Type B pancreatic cell (in vitro differentiated cells): Measurements from ENCODE around the gene KLF15. TPM values are rescaled to one million over a fixed set of nuclear protein-coding genes. Genes with fewer than 3 reads are reported as not detected.

ENCODE experiments used
- DNase-seq: peaks from one replicate; pipeline ENCODE4 v3.0.0; 2021; ENCODE audit warnings: mixed read lengths; ENCODE audit not compliant: unreplicated experiment; ENCODE audit errors: extremely low spot score
- H3K27ac Mint-ChIP-seq: 2 replicates; pipeline ENCODE4 v1.8.0; 2021; ENCODE audit warnings: mild to moderate bottlenecking, mixed read lengths
- H3K27me3 Mint-ChIP-seq: 2 replicates; pipeline ENCODE4 v1.8.0; 2021; ENCODE audit warnings: mixed read lengths
- H3K36me3 Mint-ChIP-seq: 2 replicates; pipeline ENCODE4 v1.8.0; 2021; ENCODE audit warnings: mixed read lengths
- H3K4me1 Mint-ChIP-seq: one replicate; pipeline ENCODE4 v1.8.0; 2021; ENCODE audit warnings: mixed read lengths; ENCODE audit not compliant: unreplicated experiment
- H3K4me3 Mint-ChIP-seq: 2 replicates; pipeline ENCODE4 v1.8.0; 2021; ENCODE audit warnings: mild to moderate bottlenecking, mixed read lengths
- H3K9me3 Mint-ChIP-seq: 2 replicates; pipeline ENCODE4 v1.8.0; 2021; ENCODE audit warnings: mixed read lengths
- CTCF ChIP-seq: fragments of 200-600 bp; sonication (generic); conservative IDR thresholded peaks from 2 replicates; pipeline ENCODE4 v1.5.0; 2021; ENCODE audit warnings: antibody characterized with exemption, mild to moderate bottlenecking
- total RNA-seq: library from RNA; stranded (reverse); gene quantifications from 2 replicates; pipeline ENCODE4 v1.2.1, GENCODE V29; 2021; ENCODE audit warnings: low replicate concordance

Gene KLF15
- total RNA-seq, 1 donor from 2014 or later, result 7.9 TPM

- TF ChIP-seq CTCF, result no peak
- Mint-ChIP-seq H3K27me3 (peaks cover 53% of the 10 kb centered on the region), H3K9me3 (no peaks in the 10 kb centered on the region), H3K4me1 (peaks cover 6% of the 10 kb centered on the region), H3K36me3 (no peaks in the 10 kb centered on the region), H3K4me3 (no peak overlapping the region), H3K27ac (no peak overlapping the region)
- no peak for DNase-seq
Observed at GRCh38 chr3:126358816-126359181, 1.6 kb upstream of the KLF15 start.

GRCh38 chr3:126358038-126358815 is 1.0 kb upstream of the KLF15 start:
- H3K27ac Mint-ChIP-seq, result peak overlapping the region; percentile 85
- H3K36me3 Mint-ChIP-seq, result no peaks in the 10 kb centered on the region
- peaks cover 6% of the 10 kb centered on the region for H3K4me1 Mint-ChIP-seq
- no peak for TF ChIP-seq CTCF
- peak overlapping the region; percentile 92 for H3K4me3 Mint-ChIP-seq
- no peak for DNase-seq
- no peaks in the 10 kb centered on the region for H3K9me3 Mint-ChIP-seq
- peaks cover 52% of the 10 kb centered on the region for H3K27me3 Mint-ChIP-seq

- Mint-ChIP-seq H3K4me1 (peaks cover 6% of the 10 kb centered on the region), H3K4me3 (peak overlapping the region; percentile 97), H3K36me3 (no peaks in the 10 kb centered on the region), H3K27me3 (peaks cover 41% of the 10 kb centered on the region), H3K27ac (peak overlapping the region; percentile 93), H3K9me3 (no peaks in the 10 kb centered on the region)
- TF ChIP-seq CTCF, result no peak
- DNase-seq, result no peak
Observed at GRCh38 chr3:126356373-126357264, 589 bp downstream of the KLF15 start.

GRCh38 chr3:126355777-126356372 is 1.3 kb downstream of the KLF15 start:
- peak overlapping the region; percentile 93 for H3K27ac Mint-ChIP-seq
- peak overlapping the region; percentile 97 for H3K4me3 Mint-ChIP-seq
- DNase-seq, result peak; percentile 84
- peaks cover 36% of the 10 kb centered on the region for H3K27me3 Mint-ChIP-seq
- H3K4me1 Mint-ChIP-seq, result peaks cover 6% of the 10 kb centered on the region
- H3K9me3 Mint-ChIP-seq, result no peaks in the 10 kb centered on the region
- TF ChIP-seq CTCF, result no peak
- no peaks in the 10 kb centered on the region for H3K36me3 Mint-ChIP-seq

GRCh38 chr3:126355251-126355650 is 2.0 kb downstream of the KLF15 start:
- Mint-ChIP-seq H3K36me3 (no peaks in the 10 kb centered on the region), H3K27me3 (peaks cover 35% of the 10 kb centered on the region), H3K27ac (peak overlapping the region; percentile 93), H3K4me1 (peaks cover 6% of the 10 kb centered on the region), H3K9me3 (no peaks in the 10 kb centered on the region), H3K4me3 (peak overlapping the region; percentile 97)
- no peak for DNase-seq
- TF ChIP-seq CTCF, result no peak
